Daoy (cell line): ENCODE measurements around the gene MAD1L1. TPM values are rescaled to one million over a fixed set of nuclear protein-coding genes. Genes with fewer than 3 reads are reported as not detected.

Experiments
- DNase-seq: peaks from one replicate; pipeline ENCODE4 v3.0.0-alpha.2; 2015; ENCODE audit warnings: low read depth
- total RNA-seq: library from RNA; depleted of rRNA; stranded (reverse); fragments of >200 nt; shearing (Covaris generic); gene quantifications from 2 replicates; pipeline ENCODE4 v1.2.3, GENCODE V29; 2014

The MAD1L1 gene
- total RNA-seq, 1 experiment from 2014 or later, result 103 TPM

GRCh38 chr7:2087744-2088143, 145.0 kb downstream of the MAD1L1 start:
- DNase-seq, result no peak

- no peak for DNase-seq
These were observed 146.5 kb downstream of the MAD1L1 start for GRCh38 chr7:2086229-2086628.

GRCh38 chr7:2085804-2086203, 146.9 kb downstream of the MAD1L1 start:
- no peak for DNase-seq

GRCh38 chr7:2084781-2085505, 147.8 kb downstream of the MAD1L1 start:
- no peak for DNase-seq

GRCh38 chr7:2084331-2084730, 148.4 kb downstream of the MAD1L1 start:
- no peak for DNase-seq

GRCh38 chr7:2083362-2083761, 149.4 kb downstream of the MAD1L1 start:
- no peak for DNase-seq

- DNase-seq, result peak; percentile 78
These were observed 150.4 kb downstream of the MAD1L1 start for GRCh38 chr7:2082139-2082998.

GRCh38 chr7:2081526-2082135, 151.1 kb downstream of the MAD1L1 start:
- no peak for DNase-seq

GRCh38 chr7:2080477-2080876, 152.3 kb downstream of the MAD1L1 start:
- no peak for DNase-seq

GRCh38 chr7:2080060-2080387, 152.7 kb downstream of the MAD1L1 start:
- no peak for DNase-seq

- DNase-seq, result no peak
These were observed 153.2 kb downstream of the MAD1L1 start for GRCh38 chr7:2079332-2080059.

GRCh38 chr7:2078899-2079298, 153.8 kb downstream of the MAD1L1 start:
- DNase-seq, result no peak

GRCh38 chr7:2076649-2077064, 156.1 kb downstream of the MAD1L1 start:
- DNase-seq, result no peak

- no peak for DNase-seq
These were observed 156.9 kb downstream of the MAD1L1 start for GRCh38 chr7:2075811-2076210.

GRCh38 chr7:2074691-2075090, 158.1 kb downstream of the MAD1L1 start:
- DNase-seq, result no peak

- DNase-seq, result no peak
These were observed 159.9 kb downstream of the MAD1L1 start for GRCh38 chr7:2072798-2073197.

- no peak for DNase-seq
These were observed 160.7 kb downstream of the MAD1L1 start for GRCh38 chr7:2072042-2072441.

GRCh38 chr7:2071133-2071832, 161.5 kb downstream of the MAD1L1 start:
- no peak for DNase-seq

- no peak for DNase-seq
These were observed 162.5 kb downstream of the MAD1L1 start for GRCh38 chr7:2070151-2070763.

GRCh38 chr7:2069472-2069860, 163.3 kb downstream of the MAD1L1 start:
- DNase-seq, result no peak
